HepG2 (cell line): ENCODE results near the gene TEDC1. TPM values are rescaled to one million over a fixed set of nuclear protein-coding genes. Genes with fewer than 3 reads are reported as not detected.

Source experiments
- CENPBD1 ChIP-seq: sonication (generic); formaldehyde crosslinking; IDR thresholded peaks from 2 replicates; pipeline ENCODE4 v1.8.0; 2022; ENCODE audit warnings: missing genetic modification reagents, low read depth, mild to moderate bottlenecking, borderline replicate concordance
- CREB3 ChIP-seq: sonication (generic); formaldehyde crosslinking; IDR thresholded peaks from 2 replicates; pipeline ENCODE4 v1.5.0; 2020; ENCODE audit warnings: missing genetic modification reagents
- HNF4G ChIP-seq, 2 experiments: sonication (generic) in 1 of 2; formaldehyde crosslinking in 1 of 2; IDR thresholded peaks; 2 replicates each; pipeline versions ENCODE4 v1.4.0 to v1.6.1; 2011 to 2020; ENCODE audit warnings: borderline replicate concordance in 2 of 2, low read depth in 2 of 2, mild to moderate bottlenecking in 2 of 2, low read length in 1 of 2, missing genetic modification reagents in 1 of 2, moderate library complexity in 1 of 2
- MATR3 ChIP-seq: sonication (generic); formaldehyde crosslinking; IDR thresholded peaks from 2 replicates; pipeline ENCODE4 v1.4.0; 2020; ENCODE audit warnings: missing genetic modification reagents
- NFKB2 ChIP-seq: sonication (generic); formaldehyde crosslinking; IDR thresholded peaks from 2 replicates; pipeline ENCODE4 v1.4.0; 2020; ENCODE audit warnings: missing genetic modification reagents, borderline replicate concordance
- PATZ1 ChIP-seq: sonication (generic); formaldehyde crosslinking; IDR thresholded peaks from 2 replicates; pipeline ENCODE4 v1.4.0; 2020; ENCODE audit warnings: missing genetic modification reagents
- RAD21 ChIP-seq: fragments of 450-650 bp; formaldehyde crosslinking; IDR thresholded peaks from 2 replicates; pipeline ENCODE4 v1.5.0; 2020; ENCODE audit warnings: mild to moderate bottlenecking
- SMARCE1 ChIP-seq: fragments of 450-650 bp; IDR thresholded peaks from 2 replicates; pipeline ENCODE4 v1.6.1; 2017; ENCODE audit warnings: borderline replicate concordance
- ZNF501 ChIP-seq: sonication (generic); formaldehyde crosslinking; IDR thresholded peaks from 2 replicates; pipeline ENCODE4 v1.5.1; 2020; ENCODE audit warnings: mild to moderate bottlenecking, moderate library complexity, missing genetic modification reagents
- polyA plus RNA-seq, 8 experiments: library from polyadenylated mRNA; depleted of rRNA in 3 of 8; stranded (reverse) in 7 of 8; unstranded in 1 of 8; fragments of >200 nt; fragmentation: Illumina TruSeq in 4 of 8; extraction: Trizol in 4 of 8; gene quantifications; 2 replicates each; pipeline versions ENCODE4 v1.2.1 to v1.2.3, GENCODE V29; 2011 to 2016; ENCODE audit warnings: low read depth in 4 of 8, missing spikeins in 1 of 8, mixed read lengths in 1 of 8; ENCODE audit not compliant: insufficient read depth in 1 of 8
- total RNA-seq, 5 experiments: library from RNA; depleted of rRNA; stranded (reverse); fragments of >200 nt; fragmentation: Illumina TruSeq; extraction: Trizol; gene quantifications; 2 replicates each; pipeline ENCODE4 v1.2.3, GENCODE V29; 2016; ENCODE audit warnings: low read depth in 1 of 5
- TF ChIP-seq, protein P1 (sequence below): IDR thresholded peaks from 2 replicates; pipeline ENCODE4 v1.6.1; 2016; ENCODE audit warnings: missing compliant biosample characterization, missing genetic modification reagents, borderline replicate concordance

The TEDC1 gene
- total and polyA plus RNA-seq, 2 of the 13 experiments (the other 11 are each of a cell fraction or from before 2014, with no cell fraction given), result 5.7 to 27.4 TPM

- TF ChIP-seq HNF4G (IDR thresholded peaks at IDR 0.05; ENCODE audit: borderline replicate concordance, low read depth, low read length), result no peak
- no peak for TF ChIP-seq HNF4G (CRISPR knock-in tag; IDR thresholded peaks at IDR 0.05; ENCODE audit: borderline replicate concordance, low read depth)
- no peak for TF ChIP-seq CENPBD1 (CRISPR knock-in tag)
- TF ChIP-seq CREB3 (CRISPR knock-in tag), result no peak
- TF ChIP-seq, protein P1, sequence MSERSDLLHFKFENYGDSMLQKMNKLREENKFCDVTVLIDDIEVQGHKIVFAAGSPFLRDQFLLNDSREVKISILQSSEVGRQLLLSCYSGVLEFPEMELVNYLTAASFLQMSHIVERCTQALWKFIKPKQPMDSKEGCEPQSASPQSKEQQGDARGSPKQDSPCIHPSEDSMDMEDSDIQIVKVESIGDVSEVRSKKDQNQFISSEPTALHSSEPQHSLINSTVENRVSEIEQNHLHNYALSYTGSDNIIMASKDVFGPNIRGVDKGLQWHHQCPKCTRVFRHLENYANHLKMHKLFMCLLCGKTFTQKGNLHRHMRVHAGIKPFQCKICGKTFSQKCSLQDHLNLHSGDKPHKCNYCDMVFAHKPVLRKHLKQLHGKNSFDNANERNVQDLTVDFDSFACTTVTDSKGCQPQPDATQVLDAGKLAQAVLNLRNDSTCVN (CRISPR knock-in tag), result no peak
- TF ChIP-seq RAD21 (CRISPR knock-in tag), result no peak
- TF ChIP-seq PATZ1 (CRISPR knock-in tag), result no peak
- TF ChIP-seq NFKB2, result no peak
- TF ChIP-seq MATR3, result no peak
- no peak for TF ChIP-seq ZNF501 (CRISPR knock-in tag)
- no peak for TF ChIP-seq SMARCE1
- TF ChIP-seq, all 625 proteins: peak for 0
Measured at GRCh38 chr14:105508601-105509000, 17.6 kb downstream of the TEDC1 start (continued).
